ENCODE results near the gene MED12L. TPM values are rescaled to one million over a fixed set of nuclear protein-coding genes. Genes with fewer than 3 reads are reported as not detected.

The MED12L gene
- total RNA-seq, 1 donor from 2014 or later: 1.4 TPM

GRCh38 chr3:151410891-151411559 is 325.6 kb downstream of the MED12L start:
- Mint-ChIP-seq H3K27ac (ENCODE audit: unreplicated experiment) (no peak overlapping the region), H3K36me3 (ENCODE audit: unreplicated experiment) (no peaks in the 10 kb centered on the region), H3K9me3 (ENCODE audit: unreplicated experiment) (no peaks in the 10 kb centered on the region), H3K27me3 (ENCODE audit: unreplicated experiment) (no peaks in the 10 kb centered on the region), H3K4me3 (ENCODE audit: unreplicated experiment) (no peak overlapping the region), H3K4me1 (ENCODE audit: unreplicated experiment) (no peaks in the 10 kb centered on the region)
- no peak for TF ChIP-seq CTCF (IDR thresholded peaks at IDR 0.05)
- DNase-seq (ENCODE audit: extremely low spot score, unreplicated experiment): no peak

GRCh38 chr3:151412989-151413388 is 327.5 kb downstream of the MED12L start:
- Mint-ChIP-seq H3K27me3 (ENCODE audit: unreplicated experiment) (no peaks in the 10 kb centered on the region), H3K36me3 (ENCODE audit: unreplicated experiment) (no peaks in the 10 kb centered on the region), H3K4me3 (ENCODE audit: unreplicated experiment) (no peak overlapping the region), H3K27ac (ENCODE audit: unreplicated experiment) (no peak overlapping the region), H3K4me1 (ENCODE audit: unreplicated experiment) (no peaks in the 10 kb centered on the region), H3K9me3 (ENCODE audit: unreplicated experiment) (no peaks in the 10 kb centered on the region)
- no peak for DNase-seq (ENCODE audit: extremely low spot score, unreplicated experiment)
- no peak for TF ChIP-seq CTCF (IDR thresholded peaks at IDR 0.05)

- Mint-ChIP-seq H3K4me3 (ENCODE audit: unreplicated experiment) (no peak overlapping the region), H3K9me3 (ENCODE audit: unreplicated experiment) (no peaks in the 10 kb centered on the region), H3K4me1 (ENCODE audit: unreplicated experiment) (no peaks in the 10 kb centered on the region), H3K27me3 (ENCODE audit: unreplicated experiment) (no peaks in the 10 kb centered on the region), H3K27ac (ENCODE audit: unreplicated experiment) (no peak overlapping the region), H3K36me3 (ENCODE audit: unreplicated experiment) (no peaks in the 10 kb centered on the region)
- TF ChIP-seq CTCF (IDR thresholded peaks at IDR 0.05): no peak
- DNase-seq (ENCODE audit: extremely low spot score, unreplicated experiment): no peak
These were observed 329.8 kb downstream of the MED12L start for GRCh38 chr3:151415289-151415688.

- Mint-ChIP-seq H3K4me3 (ENCODE audit: unreplicated experiment) (no peak overlapping the region), H3K4me1 (ENCODE audit: unreplicated experiment) (peaks cover 2% of the 10 kb centered on the region), H3K9me3 (ENCODE audit: unreplicated experiment) (no peaks in the 10 kb centered on the region), H3K27me3 (ENCODE audit: unreplicated experiment) (no peaks in the 10 kb centered on the region), H3K36me3 (ENCODE audit: unreplicated experiment) (no peaks in the 10 kb centered on the region), H3K27ac (ENCODE audit: unreplicated experiment) (no peak overlapping the region)
- no peak for DNase-seq (ENCODE audit: extremely low spot score, unreplicated experiment)
- no peak for TF ChIP-seq CTCF (IDR thresholded peaks at IDR 0.05)
These were observed 334.3 kb downstream of the MED12L start for GRCh38 chr3:151419806-151420205.

GRCh38 chr3:151421938-151422337 is 336.5 kb downstream of the MED12L start:
- no peaks in the 10 kb centered on the region for H3K27me3 Mint-ChIP-seq (ENCODE audit: unreplicated experiment)
- H3K36me3 Mint-ChIP-seq (ENCODE audit: unreplicated experiment): no peaks in the 10 kb centered on the region
- H3K4me1 Mint-ChIP-seq (ENCODE audit: unreplicated experiment): peaks cover 4% of the 10 kb centered on the region
- TF ChIP-seq CTCF (IDR thresholded peaks at IDR 0.05): no peak
- H3K27ac Mint-ChIP-seq (ENCODE audit: unreplicated experiment): no peak overlapping the region
- H3K9me3 Mint-ChIP-seq (ENCODE audit: unreplicated experiment): no peaks in the 10 kb centered on the region
- DNase-seq (ENCODE audit: extremely low spot score, unreplicated experiment): no peak
- H3K4me3 Mint-ChIP-seq (ENCODE audit: unreplicated experiment): no peak overlapping the region
